HL-60/S4 treated with retinoic acid at 250 ng/mL for 4 days and 3 days (cell line): ENCODE measurements around the gene TCN2.
"Not testable (repeated sequence)": the region's sequence is repeated elsewhere in the genome, so short reads cannot be mapped to it uniquely, and the experiment has no call there.

ENCODE experiments used
- in situ Hi-C: fragments of 300-500 bp; cut with MboI; formaldehyde crosslinking; loops from 2 replicates; pipeline ENCODE4 v1.7.0; 2022; ENCODE audit warnings: low sequenced_read_pairs

The TCN2 gene

GRCh38 chr22:30606455-30607299 lies at the start of gene TCN2:
Gene TCN2 (plus strand): TSS chr22:30607174. CDS start chr22:30607332, 158 bp downstream.
- in situ Hi-C loops = loop anchor here (10.0 kb wide), 1 partner anchor 48 kb away; no protein-coding TSS in a partner anchor

GRCh38 chr22:30557243-30557642 lies 49.7 kb upstream of the TCN2 start:
- in situ Hi-C loops = no loop called here

DNA sequence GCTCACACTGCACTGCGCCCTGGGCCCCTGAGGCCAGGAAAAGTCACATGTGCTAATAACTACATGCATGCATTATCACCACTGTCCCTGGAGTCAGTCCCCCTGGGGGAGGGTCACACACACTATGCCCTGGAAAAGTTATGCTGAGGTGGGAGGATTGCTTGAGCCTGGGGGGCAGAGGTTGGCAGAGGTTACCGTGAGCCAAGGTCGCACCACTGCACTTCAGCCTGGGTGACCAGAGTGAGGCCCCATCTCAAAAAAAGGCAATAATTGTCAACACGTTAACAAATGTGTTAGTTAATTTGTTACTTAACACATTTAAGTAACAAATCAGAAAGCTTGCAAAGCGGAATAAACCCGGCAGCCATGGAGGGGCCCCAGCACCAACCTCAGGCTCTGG lies 47.1 kb upstream of the TCN2 start:
- in situ Hi-C loops = no loop called here

- in situ Hi-C loops = not testable (repeated sequence)
Observed at GRCh38 chr22:30560643-30561202, 46.3 kb upstream of the TCN2 start.

DNA sequence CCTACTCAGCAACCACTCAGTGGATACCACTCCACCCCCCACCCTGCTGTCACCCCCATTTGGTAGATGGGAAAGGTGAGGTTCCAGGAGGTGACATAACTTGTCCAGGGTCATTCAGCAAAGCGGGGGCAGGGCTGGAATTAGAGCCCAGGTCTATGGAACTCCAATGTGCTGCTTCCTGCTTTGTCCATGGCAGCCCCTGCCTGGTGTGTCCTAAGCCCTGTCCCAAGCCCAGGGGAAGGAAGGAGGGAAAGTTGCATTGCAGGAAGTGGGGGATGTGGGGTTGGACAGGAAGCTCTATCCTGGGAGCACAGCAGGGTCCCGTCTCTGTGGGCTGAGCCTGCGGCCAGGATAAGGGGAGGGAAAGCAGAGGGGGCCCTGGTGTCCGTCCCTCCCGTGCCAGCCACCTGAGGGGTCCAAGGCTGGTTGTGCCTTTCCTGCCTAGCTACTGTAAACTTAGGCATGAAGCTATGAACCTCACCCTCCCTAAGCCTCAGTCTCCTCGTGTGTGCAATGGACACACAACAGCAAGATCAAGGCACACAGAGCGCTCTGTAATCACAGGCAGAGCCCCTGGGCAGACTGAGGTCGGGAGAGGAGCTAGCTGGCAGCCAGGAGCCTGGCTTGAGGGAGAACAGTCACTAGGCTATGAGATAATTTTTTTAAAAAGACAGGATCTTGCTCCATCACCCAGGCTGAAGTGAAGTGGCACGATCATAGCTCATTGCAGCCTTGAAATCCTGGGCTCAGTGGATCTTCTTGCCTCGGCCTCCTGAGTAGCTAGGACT lies 45.4 kb upstream of the TCN2 start:
- in situ Hi-C loops = no loop called here

- in situ Hi-C loops = no loop called here
Observed at GRCh38 chr22:30562366-30562765, 44.6 kb upstream of the TCN2 start.

DNA sequence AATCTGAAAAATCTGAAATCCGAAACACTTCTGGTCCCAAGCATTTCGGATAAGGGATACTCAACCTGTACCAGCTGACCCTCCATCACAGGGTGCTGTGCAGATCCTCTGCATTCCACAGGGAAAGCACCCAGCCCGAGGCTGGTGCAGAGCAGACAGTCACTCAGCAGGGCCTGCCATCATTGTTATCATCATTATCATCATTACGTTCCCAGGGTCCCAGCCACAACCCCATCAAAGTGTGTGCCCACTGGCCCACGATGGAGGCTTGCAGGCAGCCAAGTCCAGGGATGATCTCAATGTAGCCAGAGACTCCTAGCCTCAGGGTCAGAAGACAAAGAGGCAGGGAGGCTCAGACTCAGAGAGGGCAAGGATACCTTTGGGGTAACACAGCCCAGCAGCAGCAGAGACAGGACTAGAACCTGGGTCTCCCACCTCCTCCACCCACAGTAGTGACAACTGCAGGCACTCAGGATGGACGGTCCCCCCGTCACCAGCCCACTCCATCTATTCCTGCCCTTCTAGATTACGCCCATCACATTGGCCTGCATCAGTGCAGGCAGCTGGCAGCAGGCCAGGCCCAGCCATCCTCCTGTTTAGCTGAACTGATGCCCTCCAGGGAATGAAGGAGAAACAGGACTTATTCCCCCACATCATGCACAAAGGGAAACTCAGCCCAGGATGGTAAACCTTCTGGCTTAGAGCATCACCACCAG lies 42.8 kb upstream of the TCN2 start:
- in situ Hi-C loops = no loop called here

- in situ Hi-C loops = no loop called here
Observed at GRCh38 chr22:30564761-30565119, 42.2 kb upstream of the TCN2 start.

DNA sequence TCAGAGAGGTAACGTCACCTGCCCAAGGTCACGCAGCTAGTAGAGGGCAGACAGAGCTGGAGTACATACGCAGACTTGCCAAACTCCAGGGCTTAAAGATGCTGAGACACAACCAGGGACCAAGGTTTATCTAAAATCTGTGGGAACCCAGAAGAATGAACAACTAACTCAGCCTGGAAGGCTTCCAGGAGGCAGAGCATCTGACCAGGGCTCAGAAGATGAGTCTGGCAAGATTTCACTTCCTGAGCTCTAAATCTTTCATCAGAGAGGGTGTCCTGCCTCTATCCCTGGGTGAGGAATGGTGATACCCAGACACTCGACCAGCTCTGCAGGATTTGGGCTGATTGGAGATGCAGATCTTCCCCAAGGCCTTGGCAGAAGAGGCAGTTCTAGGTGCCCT lies 41.6 kb upstream of the TCN2 start:
- in situ Hi-C loops = no loop called here

DNA sequence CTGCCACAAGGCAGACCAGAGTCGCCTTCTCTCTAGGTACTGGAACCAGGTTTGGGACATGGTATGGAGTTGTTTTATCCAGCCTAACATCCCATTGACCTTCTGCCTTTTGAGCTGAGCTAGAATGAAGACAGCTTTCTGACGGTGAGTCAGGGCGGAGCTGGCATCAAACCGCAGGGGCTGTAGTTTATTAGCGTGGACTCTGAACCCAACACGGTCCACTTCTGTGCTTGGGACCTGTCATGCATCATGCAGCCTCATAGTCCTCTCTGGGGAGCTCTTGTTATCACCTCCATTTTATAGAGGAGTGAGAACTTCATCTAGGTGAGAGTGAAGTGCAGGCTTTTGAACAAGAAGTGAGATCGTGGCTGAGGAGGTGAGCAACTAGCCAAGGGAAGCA lies 40.8 kb upstream of the TCN2 start:
- in situ Hi-C loops = no loop called here

GRCh38 chr22:30567277-30567676 lies 39.7 kb upstream of the TCN2 start:
- in situ Hi-C loops = not testable (repeated sequence)

- in situ Hi-C loops = no loop called here
Observed at GRCh38 chr22:30568137-30568805, 38.7 kb upstream of the TCN2 start.

DNA sequence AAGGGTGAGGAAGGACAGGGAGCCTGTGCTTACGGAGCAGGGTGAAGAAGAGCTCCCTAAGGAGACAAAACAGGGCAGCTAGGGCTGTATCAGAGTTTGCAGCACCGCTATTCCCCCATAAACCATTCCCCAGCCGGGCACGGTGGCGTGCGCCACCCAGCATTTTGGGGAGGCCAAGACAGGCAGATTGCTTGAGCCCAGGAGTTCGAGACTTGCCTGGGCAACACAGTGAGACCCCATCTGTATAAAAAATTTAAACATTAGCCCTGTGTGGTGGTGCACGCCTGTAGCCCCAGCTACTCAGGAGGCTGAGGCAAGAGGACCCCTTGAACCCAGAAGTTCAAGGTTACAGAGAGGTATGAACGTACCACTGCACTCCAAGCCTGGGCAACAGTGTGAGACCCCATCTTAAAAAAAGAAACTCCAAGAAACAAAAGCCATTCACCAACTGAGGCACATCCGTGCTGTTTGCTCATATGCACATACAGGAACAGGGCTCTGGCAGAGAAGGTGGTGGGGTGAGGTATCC lies 37.2 kb upstream of the TCN2 start:
- in situ Hi-C loops = no loop called here

DNA sequence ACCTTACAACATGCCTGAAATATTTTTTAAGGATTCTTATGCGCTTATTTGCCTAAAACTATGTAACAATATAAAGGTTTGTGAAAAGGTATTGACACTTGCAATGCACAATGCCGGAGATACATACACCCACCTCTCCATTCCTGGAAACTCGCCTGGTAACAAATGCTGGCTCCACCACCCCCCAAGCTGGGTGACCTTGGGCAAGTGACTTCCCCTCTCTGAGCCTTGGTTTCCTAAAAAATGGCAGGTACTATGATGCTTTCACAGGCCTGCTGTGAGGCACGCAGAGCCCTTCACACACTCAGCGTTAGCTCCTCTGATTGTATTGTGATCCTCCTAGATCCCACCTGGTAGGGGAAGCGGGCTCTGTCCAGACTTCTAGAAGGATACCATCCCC lies 34.8 kb upstream of the TCN2 start:
- in situ Hi-C loops = no loop called here

DNA sequence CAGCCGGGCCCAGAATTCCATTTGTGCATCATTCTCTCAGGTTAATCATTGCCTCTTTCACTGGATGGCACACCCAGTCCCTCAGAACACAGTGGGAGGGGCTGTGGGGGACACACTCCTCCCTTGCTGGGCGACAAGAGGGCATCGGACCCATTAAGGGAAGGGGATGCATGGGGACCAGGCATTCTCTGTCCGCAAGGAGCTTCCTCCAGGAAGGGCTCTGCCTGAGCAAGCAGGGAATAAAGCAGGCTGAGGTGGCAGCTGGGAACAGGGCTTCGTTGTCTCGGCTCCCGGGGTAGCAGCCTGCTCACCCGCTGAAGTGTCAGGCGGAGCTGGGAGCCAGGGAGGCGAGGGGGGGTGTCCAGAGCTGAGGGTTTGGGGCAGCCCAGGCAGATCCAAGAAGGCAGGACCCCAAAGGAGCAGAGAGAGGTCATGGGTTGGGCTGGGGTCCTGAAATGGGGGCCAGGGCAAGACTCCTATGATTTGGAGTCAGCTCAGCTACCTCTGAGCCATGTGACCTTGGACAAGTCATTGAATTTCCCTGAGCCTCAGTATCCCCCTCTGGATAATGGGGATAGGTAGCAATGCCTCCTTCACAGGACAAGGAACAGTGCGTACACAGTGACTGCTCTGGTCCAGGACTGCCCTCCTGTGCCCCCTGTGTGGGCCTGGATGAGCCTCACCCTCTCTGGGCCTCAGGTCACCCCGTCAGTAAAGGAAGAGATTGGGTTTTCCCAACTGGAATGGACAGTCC lies 34.0 kb upstream of the TCN2 start:
- in situ Hi-C loops = no loop called here

DNA sequence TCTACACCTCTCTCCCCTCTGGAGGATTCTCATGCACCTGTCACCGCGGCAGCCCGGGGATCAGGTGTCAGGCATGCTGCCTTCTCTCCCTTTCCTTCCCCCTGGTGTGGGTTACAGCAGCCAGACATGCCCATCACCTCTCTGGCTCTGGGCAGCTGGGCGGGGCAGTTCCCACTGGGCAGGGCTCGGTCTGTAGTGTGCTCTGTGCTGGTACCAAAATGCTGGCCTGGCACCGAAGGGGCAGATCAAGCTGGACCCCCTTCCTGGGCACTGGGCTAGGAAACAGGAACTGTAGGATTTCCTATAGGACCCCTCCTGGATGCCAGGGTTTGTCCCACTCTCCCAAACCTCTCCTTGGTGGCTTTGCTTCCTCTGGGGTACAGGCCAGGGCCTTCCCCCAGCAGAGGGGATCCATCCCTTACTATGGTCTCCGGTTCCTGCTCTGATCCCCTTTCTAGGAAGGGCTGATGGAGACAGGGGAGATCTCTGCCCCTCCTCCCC lies 33.3 kb upstream of the TCN2 start:
- in situ Hi-C loops = no loop called here

GRCh38 chr22:30574095-30574981 lies 32.6 kb upstream of the TCN2 start, which contains the start of gene GAL3ST1:
Gene GAL3ST1 (minus strand): TSS chr22:30574665. CDS start chr22:30557392, 17,273 bp downstream.
- in situ Hi-C loops = no loop called here

DNA sequence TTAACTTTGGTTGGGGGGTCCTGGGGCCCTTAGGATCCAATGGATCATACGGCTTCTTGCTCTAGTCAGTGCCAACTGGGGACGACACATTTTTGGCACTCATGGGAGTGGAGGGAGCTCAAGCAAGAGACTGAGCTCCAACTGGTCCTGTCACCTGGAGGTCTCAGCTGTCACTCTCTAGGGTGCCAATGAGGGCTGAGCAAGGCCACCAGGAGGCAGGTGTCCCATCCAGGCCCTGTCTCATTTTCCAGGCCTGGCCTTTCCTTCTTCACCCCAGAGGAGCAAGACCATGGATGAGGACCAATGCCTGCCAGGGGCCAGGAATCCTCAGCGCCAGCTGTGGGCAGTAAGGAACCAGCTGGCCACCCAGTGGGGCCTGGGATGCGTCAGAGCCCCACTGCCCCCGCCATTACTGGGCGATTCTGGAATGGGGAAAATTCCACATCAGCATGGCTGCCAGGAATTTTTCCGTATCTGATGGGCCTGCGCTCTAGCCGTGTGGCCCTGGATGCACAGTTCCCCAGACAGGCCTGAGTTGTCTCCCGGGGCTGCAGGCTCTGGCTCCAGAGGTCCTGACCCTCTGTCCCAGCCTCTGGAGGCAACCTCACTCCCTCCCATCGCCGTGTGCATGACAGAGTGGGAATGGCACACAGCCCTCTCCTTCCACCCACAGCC lies 31.8 kb upstream of the TCN2 start:
- in situ Hi-C loops = no loop called here
